IPS-15b (cell line): ENCODE results near the gene NAB2.

ENCODE experiments used
- H3K27me3 ChIP-seq: one replicate; pipeline ENCODE4 v1.6.1; 2013; ENCODE audit warnings: low read length; ENCODE audit not compliant: control insufficient read depth, insufficient read depth
- H3K36me3 ChIP-seq: one replicate; pipeline ENCODE4 v1.6.1; 2013; ENCODE audit warnings: low read length; ENCODE audit not compliant: control insufficient read depth, insufficient read depth
- H3K4me1 ChIP-seq: one replicate; pipeline ENCODE4 v1.6.1; 2013; ENCODE audit warnings: mild to moderate bottlenecking, low read length; ENCODE audit not compliant: control insufficient read depth, insufficient read depth
- H3K4me3 ChIP-seq: one replicate; pipeline ENCODE4 v1.5.1; 2013; ENCODE audit warnings: low read depth, low read length
- H3K9ac ChIP-seq: one replicate; pipeline ENCODE4 v1.6.1; 2013; ENCODE audit warnings: low read depth, mild to moderate bottlenecking, low read length
- H3K9me3 ChIP-seq: one replicate; pipeline ENCODE4 v1.6.1; 2013; ENCODE audit warnings: mild to moderate bottlenecking, low read length; ENCODE audit not compliant: control insufficient read depth, insufficient read depth

NAB2 gene

GRCh38 chr12:57126561-57126960, 37.6 kb downstream of the NAB2 start:
- H3K9ac ChIP-seq: peak overlapping the region; percentile 41
- no peaks in the 10 kb centered on the region for H3K36me3 ChIP-seq
- H3K9me3 ChIP-seq: no peaks in the 10 kb centered on the region
- H3K4me3 ChIP-seq: peak overlapping the region; percentile 91
- no peaks in the 10 kb centered on the region for H3K27me3 ChIP-seq
- peaks cover 23% of the 10 kb centered on the region for H3K4me1 ChIP-seq

GRCh38 chr12:57127101-57127725, 38.3 kb downstream of the NAB2 start:
- Histone ChIP-seq H3K36me3 (no peaks in the 10 kb centered on the region), H3K9me3 (no peaks in the 10 kb centered on the region), H3K27me3 (no peaks in the 10 kb centered on the region), H3K4me1 (peaks cover 29% of the 10 kb centered on the region), H3K4me3 (peak overlapping the region; percentile 91), H3K9ac (peak overlapping the region; percentile 12)

GRCh38 chr12:57127726-57128518, 39.0 kb downstream of the NAB2 start, which contains the start of gene LRP1:
Gene LRP1 (plus strand): TSS chr12:57128483. CDS start chr12:57128965, 482 bp downstream.
- peak within 1 kb of the TSS; percentile 94 for H3K9ac ChIP-seq
- no peaks in the 10 kb centered on the region for H3K27me3 ChIP-seq
- H3K4me3 ChIP-seq: peak within 1 kb of the TSS; percentile 91
- no peaks in the 10 kb centered on the region for H3K36me3 ChIP-seq
- H3K4me1 ChIP-seq: peaks cover 36% of the 10 kb centered on the region
- no peaks in the 10 kb centered on the region for H3K9me3 ChIP-seq

GRCh38 chr12:57128519-57129247, 39.8 kb downstream of the NAB2 start:
- H3K4me1 ChIP-seq: peaks cover 42% of the 10 kb centered on the region
- peak overlapping the region; percentile 91 for H3K4me3 ChIP-seq
- H3K36me3 ChIP-seq: no peaks in the 10 kb centered on the region
- peak overlapping the region; percentile 65 for H3K9ac ChIP-seq
- no peaks in the 10 kb centered on the region for H3K27me3 ChIP-seq
- H3K9me3 ChIP-seq: no peaks in the 10 kb centered on the region

- Histone ChIP-seq H3K36me3 (peaks cover 2% of the 10 kb centered on the region), H3K4me1 (peaks cover 47% of the 10 kb centered on the region), H3K27me3 (no peaks in the 10 kb centered on the region), H3K9ac (peak overlapping the region; percentile 12), H3K9me3 (no peaks in the 10 kb centered on the region), H3K4me3 (peak overlapping the region; percentile 91)
Measured at GRCh38 chr12:57129321-57129842, 40.5 kb downstream of the NAB2 start.

- H3K4me1 ChIP-seq: peaks cover 48% of the 10 kb centered on the region
- no peaks in the 10 kb centered on the region for H3K27me3 ChIP-seq
- peak overlapping the region; percentile 91 for H3K4me3 ChIP-seq
- H3K9me3 ChIP-seq: no peaks in the 10 kb centered on the region
- peak overlapping the region; percentile 49 for H3K9ac ChIP-seq
- peaks cover 2% of the 10 kb centered on the region for H3K36me3 ChIP-seq
Measured at GRCh38 chr12:57129889-57130288, 41.0 kb downstream of the NAB2 start.

- Histone ChIP-seq H3K4me1 (peaks cover 52% of the 10 kb centered on the region), H3K36me3 (peaks cover 2% of the 10 kb centered on the region), H3K9me3 (no peaks in the 10 kb centered on the region), H3K9ac (no peak overlapping the region), H3K27me3 (no peaks in the 10 kb centered on the region), H3K4me3 (peak overlapping the region; percentile 18)
Measured at GRCh38 chr12:57130941-57131340, 42.0 kb downstream of the NAB2 start.

- H3K9ac ChIP-seq: no peak overlapping the region
- no peaks in the 10 kb centered on the region for H3K27me3 ChIP-seq
- no peaks in the 10 kb centered on the region for H3K9me3 ChIP-seq
Measured at GRCh38 chr12:57131896-57132744, 43.2 kb downstream of the NAB2 start.

GRCh38 chr12:57133013-57133569, 44.2 kb downstream of the NAB2 start:
- Histone ChIP-seq H3K4me1 (peaks cover 46% of the 10 kb centered on the region), H3K9ac (peak overlapping the region; percentile 38), H3K4me3 (no peak overlapping the region), H3K36me3 (peaks cover 2% of the 10 kb centered on the region), H3K27me3 (no peaks in the 10 kb centered on the region), H3K9me3 (no peaks in the 10 kb centered on the region)

More at GRCh38 chr12:57131896-57132744, 43.2 kb downstream of the NAB2 start:
- Histone ChIP-seq H3K4me3 (no peak overlapping the region), H3K36me3 (peaks cover 2% of the 10 kb centered on the region), H3K4me1 (peaks cover 45% of the 10 kb centered on the region)

GRCh38 chr12:57133916-57134315, 45.0 kb downstream of the NAB2 start:
- no peaks in the 10 kb centered on the region for H3K9me3 ChIP-seq
- no peak overlapping the region for H3K4me3 ChIP-seq
- H3K36me3 ChIP-seq: peaks cover 8% of the 10 kb centered on the region
- H3K27me3 ChIP-seq: no peaks in the 10 kb centered on the region
- peaks cover 47% of the 10 kb centered on the region for H3K4me1 ChIP-seq
- H3K9ac ChIP-seq: no peak overlapping the region
